CD14-positive monocyte (primary cell): ENCODE results near the gene LTBP1. TPM values are rescaled to one million over a fixed set of nuclear protein-coding genes. Genes with fewer than 3 reads are reported as not detected.

ENCODE experiments used
- DNase-seq, 3 donors: peaks; one replicate each; pipeline ENCODE4 v3.0.0-alpha.2; 2011 to 2022
- H2AFZ ChIP-seq: 2 replicates; pipeline ENCODE4 v1.6.0; 2012; ENCODE audit warnings: mild to moderate bottlenecking, low read depth, low read length, inconsistent platforms; ENCODE audit not compliant: insufficient read depth, poor library complexity, severe bottlenecking
- H3K27ac ChIP-seq, 2 donors: 1 replicate in 1 of 2; 2 replicates in 1 of 2; pipeline ENCODE4 v1.5.1; 2012 to 2013; ENCODE audit warnings: low read length in 2 of 2, control low read depth in 1 of 2, inconsistent platforms in 1 of 2, low read depth in 1 of 2, mild to moderate bottlenecking in 1 of 2
- H3K27me3 ChIP-seq, 2 donors: one replicate each; pipeline versions ENCODE4 v1.6.0 to v1.6.1; 2011 to 2013; ENCODE audit warnings: low read length in 2 of 2; ENCODE audit not compliant: control insufficient read depth in 2 of 2, insufficient read depth in 2 of 2
- H3K36me3 ChIP-seq, 2 donors: replicated peaks in 1 of 2; 1 replicate in 1 of 2; 2 replicates in 1 of 2; pipeline versions ENCODE4 v1.5.1 to v1.6.1; 2012 to 2013; ENCODE audit warnings: low read length in 2 of 2, control low read depth in 1 of 2, inconsistent platforms in 1 of 2, mild to moderate bottlenecking in 1 of 2; ENCODE audit not compliant: insufficient read depth in 2 of 2, control insufficient read depth in 1 of 2
- H3K4me1 ChIP-seq, 2 donors: 1 replicate in 1 of 2; 2 replicates in 1 of 2; pipeline versions ENCODE4 v1.5.1 to v1.6.1; 2012 to 2013; ENCODE audit warnings: low read length in 2 of 2, control low read depth in 1 of 2, inconsistent platforms in 1 of 2, mild to moderate bottlenecking in 1 of 2, moderate library complexity in 1 of 2; ENCODE audit not compliant: insufficient read depth in 2 of 2, control insufficient read depth in 1 of 2
- H3K4me2 ChIP-seq: replicated peaks from 2 replicates; pipeline ENCODE3; 2012; ENCODE audit warnings: low read length, moderate library complexity, mild to moderate bottlenecking; ENCODE audit not compliant: poor library complexity, severe bottlenecking; ENCODE audit errors: extremely low read depth
- H3K4me3 ChIP-seq, 3 experiments: fragments of 200-600 bp in 1 of 3; sonication (generic) in 1 of 3; replicated peaks in 1 of 3; 1 replicate in 2 of 3; 2 replicates in 1 of 3; pipeline ENCODE4 v1.5.1; 2011 to 2013; ENCODE audit warnings: low read length in 3 of 3, mild to moderate bottlenecking in 3 of 3, control low read depth in 2 of 3, low read depth in 2 of 3, inconsistent platforms in 1 of 3, moderate library complexity in 1 of 3
- H3K79me2 ChIP-seq: 2 replicates; pipeline ENCODE4 v1.6.0; 2012; ENCODE audit warnings: mild to moderate bottlenecking, control low read depth, inconsistent platforms, low read length, moderate library complexity; ENCODE audit not compliant: insufficient read depth
- H3K9ac ChIP-seq: 2 replicates; pipeline ENCODE4 v1.6.0; 2017; ENCODE audit warnings: low read length, mild to moderate bottlenecking; ENCODE audit not compliant: insufficient read depth, poor library complexity, severe bottlenecking
- H3K9me3 ChIP-seq, 2 donors: replicated peaks in 1 of 2; 1 replicate in 1 of 2; 2 replicates in 1 of 2; pipeline versions ENCODE4 v1.5.1 to v1.6.1; 2012 to 2013; ENCODE audit warnings: low read length in 2 of 2, control low read depth in 1 of 2; ENCODE audit not compliant: control insufficient read depth in 1 of 2, insufficient read depth in 1 of 2
- H4K20me1 ChIP-seq: 2 replicates; pipeline ENCODE4 v1.6.0; 2012; ENCODE audit warnings: mild to moderate bottlenecking, low read length, control low read depth, moderate library complexity; ENCODE audit not compliant: insufficient read depth
- H3K27ac Mint-ChIP-seq, 7 donors: one replicate each; pipeline ENCODE4 v1.8.0; 2020; ENCODE audit warnings: mild to moderate bottlenecking in 7 of 7, mixed read lengths in 7 of 7, moderate library complexity in 6 of 7, inconsistent platforms in 2 of 7
- H3K27me3 Mint-ChIP-seq, 3 donors: one replicate each; pipeline ENCODE4 v1.8.0; 2021 to 2022; ENCODE audit warnings: low read depth in 3 of 3, mild to moderate bottlenecking in 3 of 3, mixed read lengths in 3 of 3, moderate library complexity in 3 of 3, inconsistent platforms in 1 of 3
- H3K36me3 Mint-ChIP-seq, 2 donors: one replicate each; pipeline ENCODE4 v1.8.0; 2020; ENCODE audit warnings: mixed read lengths in 2 of 2, inconsistent platforms in 1 of 2, mild to moderate bottlenecking in 1 of 2
- H3K4me1 Mint-ChIP-seq: one replicate; pipeline ENCODE4 v1.8.0; 2020; ENCODE audit warnings: mild to moderate bottlenecking, mixed read lengths
- H3K4me3 Mint-ChIP-seq, 2 donors: one replicate each; pipeline ENCODE4 v1.8.0; 2020; ENCODE audit warnings: mild to moderate bottlenecking in 2 of 2, mixed read lengths in 2 of 2, moderate library complexity in 1 of 2
- H3K9me3 Mint-ChIP-seq, 7 donors: one replicate each; pipeline ENCODE4 v1.8.0; 2020 to 2022; ENCODE audit warnings: mixed read lengths in 7 of 7, mild to moderate bottlenecking in 6 of 7, moderate library complexity in 6 of 7, inconsistent platforms in 2 of 7
- WGBS: methylation state at CpG from one replicate; pipeline ENCODE4 v1.1.5; 2013; ENCODE audit warnings: missing lambda C conversion rate; ENCODE audit not compliant: insufficient coverage; 5-methylcytosine and 5-hydroxymethylcytosine counted together
- intact Hi-C, 2 donors: fragments of 100-400 bp; cut with micrococcal nuclease; formaldehyde crosslinking; loops; one replicate each; pipeline versions ENCODE4 v1.15.0 to v1.15.1; 2023
- polyA plus RNA-seq, 3 donors: library from polyadenylated mRNA; depleted of rRNA in 1 of 3; unstranded in 2 of 3; stranded (reverse) in 1 of 3; fragments of 300-500 nt in 2 of 3; fragments of >200 nt in 1 of 3; fragmentation: Illumina TruSeq in 2 of 3; gene quantifications; 1 replicate in 2 of 3; 2 replicates in 1 of 3; pipeline ENCODE4 v1.2.3, GENCODE V29; 2012 to 2021
- TF ChIP-seq, protein P1 (sequence below): fragments of 200-600 bp; IDR thresholded peaks from one replicate; pipeline ENCODE4 v1.8.0; 2022; ENCODE audit warnings: antibody characterized with exemption, mild to moderate bottlenecking

The LTBP1 gene
- polyA plus RNA-seq, 3 donors, result 0.18 to 0.24 TPM; not detected in 1

DNA sequence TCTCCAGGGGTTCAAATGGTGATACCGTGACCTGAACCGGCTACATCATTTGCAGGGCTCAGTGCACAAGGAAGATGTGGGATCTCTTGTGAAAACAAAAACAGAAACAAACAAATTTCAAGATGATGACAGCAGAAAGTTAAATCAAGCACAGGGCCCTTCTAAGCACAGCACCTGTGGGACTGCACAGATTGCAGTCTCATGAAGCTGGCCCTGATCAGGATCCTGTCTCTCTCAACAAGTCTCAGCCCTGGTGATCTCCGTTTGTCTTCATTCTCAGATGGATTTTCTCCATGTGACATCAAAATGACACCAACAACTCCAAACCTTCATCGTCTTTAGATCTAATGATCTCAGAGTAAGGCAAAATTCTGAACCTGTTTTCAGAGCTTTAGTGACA is 39.7 kb downstream of the LTBP1 start:
- Mint-ChIP-seq H3K9me3 (peaks cover 2 to 10% (median 7%) of the 10 kb centered on the region in 7 donors), H3K27ac (no peak overlapping the region), H3K4me3 (no peak overlapping the region), H3K36me3 (no peaks in the 10 kb centered on the region), H3K27me3 (peaks cover 0 to 1% (median 0%) of the 10 kb centered on the region in 3 donors), H3K4me1 (no peaks in the 10 kb centered on the region)
- no peaks in the 10 kb centered on the region for H3K9me3 ChIP-seq
- H4K20me1 ChIP-seq, result no peaks in the 10 kb centered on the region
- DNase-seq, result no peak
- H3K27ac ChIP-seq, result no peak overlapping the region
- H3K27me3 ChIP-seq, result no peaks in the 10 kb centered on the region
- H3K4me2 ChIP-seq, result no peak overlapping the region
- H3K9ac ChIP-seq, result no peak overlapping the region
- H2AFZ ChIP-seq, result no peak overlapping the region
- H3K79me2 ChIP-seq, result no peaks in the 10 kb centered on the region
- 86% methylated on average over 2 of the region's 4 CpGs for WGBS
- H3K36me3 ChIP-seq, result no peaks in the 10 kb centered on the region
- TF ChIP-seq, protein P1, sequence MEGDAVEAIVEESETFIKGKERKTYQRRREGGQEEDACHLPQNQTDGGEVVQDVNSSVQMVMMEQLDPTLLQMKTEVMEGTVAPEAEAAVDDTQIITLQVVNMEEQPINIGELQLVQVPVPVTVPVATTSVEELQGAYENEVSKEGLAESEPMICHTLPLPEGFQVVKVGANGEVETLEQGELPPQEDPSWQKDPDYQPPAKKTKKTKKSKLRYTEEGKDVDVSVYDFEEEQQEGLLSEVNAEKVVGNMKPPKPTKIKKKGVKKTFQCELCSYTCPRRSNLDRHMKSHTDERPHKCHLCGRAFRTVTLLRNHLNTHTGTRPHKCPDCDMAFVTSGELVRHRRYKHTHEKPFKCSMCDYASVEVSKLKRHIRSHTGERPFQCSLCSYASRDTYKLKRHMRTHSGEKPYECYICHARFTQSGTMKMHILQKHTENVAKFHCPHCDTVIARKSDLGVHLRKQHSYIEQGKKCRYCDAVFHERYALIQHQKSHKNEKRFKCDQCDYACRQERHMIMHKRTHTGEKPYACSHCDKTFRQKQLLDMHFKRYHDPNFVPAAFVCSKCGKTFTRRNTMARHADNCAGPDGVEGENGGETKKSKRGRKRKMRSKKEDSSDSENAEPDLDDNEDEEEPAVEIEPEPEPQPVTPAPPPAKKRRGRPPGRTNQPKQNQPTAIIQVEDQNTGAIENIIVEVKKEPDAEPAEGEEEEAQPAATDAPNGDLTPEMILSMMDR, result no peak
- H3K4me1 ChIP-seq, result no peaks in the 10 kb centered on the region
- intact Hi-C loops, result no loop called here
- no peak overlapping the region for H3K4me3 ChIP-seq

DNA sequence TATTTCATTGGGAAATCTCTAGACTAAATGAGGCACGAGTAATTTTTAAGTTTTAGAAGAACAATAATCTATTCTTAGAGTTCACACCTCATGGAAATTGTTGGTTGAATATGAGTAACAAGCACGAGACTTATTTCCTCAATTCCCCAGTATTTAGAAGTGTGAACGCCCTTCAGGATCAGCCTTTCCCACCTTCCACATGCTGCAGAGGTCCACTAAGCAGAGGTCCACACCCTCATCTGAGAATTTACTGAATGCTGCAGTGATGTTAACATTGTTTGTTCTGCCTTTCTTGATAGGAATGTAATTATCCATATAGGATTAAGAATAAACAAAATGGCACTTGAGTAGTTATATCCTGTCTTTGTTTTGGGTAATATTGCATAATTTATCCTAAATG is 41.8 kb downstream of the LTBP1 start:
- no peak overlapping the region for H3K27ac Mint-ChIP-seq
- Histone ChIP-seq H2AFZ (no peak overlapping the region), H3K9me3 (no peaks in the 10 kb centered on the region), H3K79me2 (no peaks in the 10 kb centered on the region), H3K4me3 (no peak overlapping the region), H3K9ac (no peak overlapping the region), H3K4me1 (no peaks in the 10 kb centered on the region), H3K36me3 (no peaks in the 10 kb centered on the region), H3K27me3 (no peaks in the 10 kb centered on the region), H4K20me1 (no peaks in the 10 kb centered on the region), H3K4me2 (no peak overlapping the region), H3K27ac (no peak overlapping the region)
- TF ChIP-seq, protein P1, result no peak
- no CpG with 5 or more reads among the region's 3 CpGs for WGBS
- peaks cover 0 to 1% (median 0%) of the 10 kb centered on the region in 3 donors for H3K27me3 Mint-ChIP-seq
- H3K4me1 Mint-ChIP-seq, result no peaks in the 10 kb centered on the region
- intact Hi-C loops, result no loop called here
- no peak overlapping the region for H3K4me3 Mint-ChIP-seq
- H3K36me3 Mint-ChIP-seq, result no peaks in the 10 kb centered on the region
- peaks cover 0 to 10% (median 3%) of the 10 kb centered on the region in 7 donors for H3K9me3 Mint-ChIP-seq
- DNase-seq, result no peak
